ENCODE data around the gene ELK3. TPM values are rescaled to one million over a fixed set of nuclear protein-coding genes. Genes with fewer than 3 reads are reported as not detected.

Gene ELK3
- total RNA-seq, 2 experiments from 2014 or later, result 18.3 to 19.2 TPM

Other genes starting within 250 kb of the ELK3 start
- gene HAL, start 198.0 kb upstream of the ELK3 start, total RNA-seq, result under 1 TPM; 0.38 to 0.48 TPM
- 10 to 100 TPM; 71.4 to 72.3 TPM for gene LTA4H, start 158.8 kb upstream of the ELK3 start, total RNA-seq
- gene CDK17, start 206.1 kb downstream of the ELK3 start, total RNA-seq, result 10 to 100 TPM; 25.2 to 28.5 TPM

Measured in activated CD8-positive, alpha-beta memory T cell treated with anti-CD3 and anti-CD28 coated beads for 36 hours (primary cell).